Fibroblast of skin of right quadriceps (primary cell): ENCODE data around the gene GPSM3.
"Not testable (repeated sequence)": the region's sequence is repeated elsewhere in the genome, so short reads cannot be mapped to it uniquely, and the experiment has no call there.

Experiments
- DNase-seq: peaks from one replicate; pipeline ENCODE4 v3.0.0-alpha.2; 2013

Gene GPSM3

DNA sequence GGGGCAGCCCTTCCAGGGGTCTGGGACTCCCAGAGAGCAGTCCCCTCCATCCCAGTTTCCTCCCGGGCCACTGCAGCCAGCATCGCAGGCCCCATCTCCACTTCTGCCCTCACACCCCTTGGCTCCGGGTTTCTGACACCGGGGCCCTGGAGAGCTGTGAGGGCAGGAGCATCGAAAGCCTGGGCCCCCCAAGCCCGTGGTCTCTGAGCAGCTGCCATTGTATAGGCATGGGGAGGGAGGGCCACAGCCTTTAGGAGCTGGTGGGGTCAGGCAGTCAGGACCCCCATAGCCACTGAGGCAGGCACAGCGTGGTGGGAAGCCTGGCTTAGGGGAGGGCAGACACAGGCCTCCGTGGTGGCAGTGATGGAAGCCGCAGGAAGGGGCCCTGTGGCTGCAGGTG is 9.7 kb upstream of the GPSM3 start:
- no peak for DNase-seq

DNA sequence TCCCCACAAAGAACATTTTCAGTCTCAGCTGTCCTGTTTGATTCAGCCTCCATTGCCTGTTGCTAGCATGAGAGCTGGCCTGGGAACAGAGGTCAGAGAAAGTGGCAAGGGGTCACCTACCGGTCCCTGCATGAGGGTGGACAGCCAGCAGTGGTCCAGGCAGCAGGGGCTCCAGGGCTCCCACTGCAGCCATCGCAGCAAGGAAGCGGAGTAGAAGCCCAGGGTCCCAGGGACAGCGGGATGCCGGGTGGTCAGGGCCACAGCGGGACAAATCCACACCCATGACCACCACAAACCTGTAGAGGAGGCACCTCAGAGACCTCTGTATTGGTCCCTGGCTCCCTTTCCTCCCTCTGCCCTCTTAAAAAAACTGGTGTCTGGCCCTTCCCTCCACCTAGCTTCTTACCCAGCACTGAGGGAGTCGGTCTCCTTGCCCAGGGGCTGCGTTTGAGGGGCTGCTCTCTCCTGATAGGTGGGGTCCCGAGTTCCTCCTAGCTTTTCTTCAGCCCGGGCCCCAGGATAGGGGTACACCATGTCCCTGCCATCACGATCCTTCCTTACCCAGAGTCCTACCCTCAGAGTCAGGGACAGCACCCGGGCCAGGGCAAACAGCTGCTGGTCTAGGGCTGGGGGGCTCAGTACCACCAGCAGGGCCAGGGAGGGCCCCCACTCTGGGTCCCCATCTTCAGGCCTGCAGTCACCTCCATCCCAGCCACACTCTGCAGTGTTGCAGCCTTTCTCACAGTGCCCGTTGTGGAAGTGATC is 8.4 kb upstream of the GPSM3 start:
- DNase-seq, result no peak

DNA sequence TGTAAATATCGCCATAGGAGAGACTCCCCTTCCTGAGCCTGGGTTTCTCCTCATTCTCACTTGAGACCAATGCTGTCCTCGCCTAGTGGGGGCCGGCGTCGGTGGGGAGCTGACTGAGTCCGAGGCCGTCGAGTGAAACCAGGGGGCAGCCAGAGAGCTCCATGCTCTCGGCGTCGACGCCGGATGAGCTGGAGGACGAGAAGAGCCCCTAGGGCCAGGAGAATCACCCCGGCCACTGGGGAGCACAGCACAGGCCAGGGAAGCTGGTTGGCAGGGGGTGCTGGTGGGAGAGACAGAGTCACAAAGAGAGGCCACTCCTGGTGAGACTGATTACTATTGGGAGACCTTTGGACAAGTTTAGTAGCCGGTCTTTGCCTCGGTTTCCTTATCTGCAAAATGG is 6.4 kb upstream of the GPSM3 start:
- no peak for DNase-seq

DNA sequence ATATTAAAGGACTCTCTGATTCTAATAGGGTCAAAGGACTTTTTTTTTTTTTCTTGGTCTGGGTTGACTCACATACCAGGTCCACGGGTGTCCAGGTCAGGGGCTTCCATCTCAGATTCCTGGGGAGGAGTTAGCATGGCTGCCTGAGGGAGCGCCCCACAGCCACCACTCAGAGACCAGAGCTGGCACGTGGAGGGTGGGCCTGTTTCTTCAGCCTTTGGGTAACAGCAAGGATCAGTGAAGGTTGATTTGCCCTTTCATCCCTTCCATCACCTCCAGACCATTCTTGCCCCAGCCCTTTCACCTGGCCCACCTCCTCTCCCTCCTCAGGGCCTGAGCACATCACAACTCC is 5.9 kb upstream of the GPSM3 start:
- DNase-seq, result no peak

DNA sequence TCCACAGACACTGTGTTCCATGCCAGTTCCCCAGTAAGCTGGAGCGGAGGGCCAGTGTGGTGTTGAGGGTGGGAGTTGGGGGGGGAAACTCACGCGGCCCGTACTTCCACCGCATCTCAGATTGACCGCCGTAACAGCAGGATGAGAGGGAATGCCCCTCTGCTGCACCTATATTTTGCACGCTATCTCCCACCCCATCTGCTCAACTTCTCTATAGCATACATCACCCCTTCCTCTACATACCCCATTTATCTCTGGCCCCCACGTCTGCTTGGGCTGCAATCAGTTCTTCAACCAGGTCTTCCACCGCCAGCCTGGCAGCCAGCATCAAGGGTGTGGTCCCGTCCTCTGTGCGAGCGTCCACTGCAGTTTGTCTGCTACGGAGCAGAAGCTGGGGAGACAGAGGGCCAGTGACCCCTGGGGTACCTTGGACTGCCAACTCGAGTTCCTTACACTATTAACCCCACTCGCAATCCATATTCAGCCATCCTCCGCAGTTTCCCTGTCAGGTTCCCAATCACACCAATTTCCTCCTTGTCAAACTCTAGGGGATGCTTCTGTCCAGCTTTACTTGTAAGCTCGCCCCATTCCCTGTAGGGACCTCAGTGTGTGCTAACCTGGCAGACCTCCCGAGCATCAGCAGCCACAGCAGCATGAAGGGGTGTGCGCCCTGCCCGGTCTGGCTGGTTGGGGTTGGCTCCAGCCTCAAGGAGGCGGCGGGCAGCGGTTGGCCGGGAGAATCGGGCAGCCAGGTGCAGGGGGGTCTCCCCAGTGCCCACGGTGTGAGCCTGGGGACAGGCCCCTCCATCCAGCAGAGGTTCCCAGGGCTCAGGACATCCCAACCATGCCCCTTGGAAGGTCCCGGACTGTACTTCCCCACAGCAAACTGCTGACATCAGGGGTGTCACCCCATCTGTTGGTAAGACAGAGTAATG is 4.5 kb upstream of the GPSM3 start:
- DNase-seq, result no peak

DNA sequence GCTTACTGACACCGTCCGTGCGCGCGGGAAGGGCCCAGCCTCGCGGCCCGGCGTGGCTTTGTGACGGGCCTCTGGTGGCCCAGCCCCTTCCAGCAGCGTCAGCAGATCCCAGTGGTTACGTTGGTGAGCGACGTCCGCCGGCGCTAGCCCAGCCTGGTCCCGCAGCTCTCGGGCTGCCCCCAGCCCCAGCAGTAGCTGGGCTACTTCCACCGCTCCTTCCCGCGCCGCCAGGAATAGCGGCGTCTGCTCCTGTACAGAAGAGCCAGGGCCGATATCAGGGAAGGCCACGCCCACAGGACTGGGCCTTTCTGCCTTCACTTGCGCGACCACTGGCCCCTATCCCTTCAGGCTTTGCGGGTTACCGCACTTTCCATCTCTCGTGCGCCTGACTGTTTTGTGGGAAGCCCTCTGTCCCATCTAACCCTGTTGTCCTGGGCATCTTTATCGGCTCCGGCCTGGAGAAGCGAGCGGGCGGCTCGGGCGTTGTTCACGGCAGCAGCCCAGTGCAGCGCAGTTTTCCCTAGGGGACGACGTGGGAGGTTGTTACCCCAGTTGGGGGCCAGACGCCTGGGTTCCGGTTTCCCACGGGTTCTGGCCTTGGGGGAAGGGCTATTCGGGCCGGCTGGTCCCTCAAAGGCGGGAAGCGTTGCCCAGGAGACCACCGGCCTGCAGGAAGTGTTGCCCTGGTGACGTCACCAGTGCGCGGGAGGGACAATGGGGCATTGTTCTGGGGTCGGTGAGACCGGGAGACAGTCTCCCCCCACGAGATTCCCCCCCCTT is 3.6 kb upstream of the GPSM3 start:
- peak; percentile 87 for DNase-seq

DNA sequence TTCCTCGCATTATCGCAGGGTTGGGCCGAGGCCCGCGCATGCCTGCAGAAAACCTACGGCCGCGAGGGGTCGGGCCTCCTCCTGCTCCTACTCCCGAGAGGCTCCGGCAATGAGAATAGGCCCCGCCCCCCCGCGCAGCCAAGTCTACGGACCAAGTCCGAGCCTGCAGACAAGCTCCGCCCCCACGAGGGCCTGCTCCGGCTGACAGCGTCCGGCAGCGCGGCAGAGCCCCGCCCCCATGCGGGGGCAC is 3.1 kb upstream of the GPSM3 start:
- peak; percentile 100 for DNase-seq

DNA sequence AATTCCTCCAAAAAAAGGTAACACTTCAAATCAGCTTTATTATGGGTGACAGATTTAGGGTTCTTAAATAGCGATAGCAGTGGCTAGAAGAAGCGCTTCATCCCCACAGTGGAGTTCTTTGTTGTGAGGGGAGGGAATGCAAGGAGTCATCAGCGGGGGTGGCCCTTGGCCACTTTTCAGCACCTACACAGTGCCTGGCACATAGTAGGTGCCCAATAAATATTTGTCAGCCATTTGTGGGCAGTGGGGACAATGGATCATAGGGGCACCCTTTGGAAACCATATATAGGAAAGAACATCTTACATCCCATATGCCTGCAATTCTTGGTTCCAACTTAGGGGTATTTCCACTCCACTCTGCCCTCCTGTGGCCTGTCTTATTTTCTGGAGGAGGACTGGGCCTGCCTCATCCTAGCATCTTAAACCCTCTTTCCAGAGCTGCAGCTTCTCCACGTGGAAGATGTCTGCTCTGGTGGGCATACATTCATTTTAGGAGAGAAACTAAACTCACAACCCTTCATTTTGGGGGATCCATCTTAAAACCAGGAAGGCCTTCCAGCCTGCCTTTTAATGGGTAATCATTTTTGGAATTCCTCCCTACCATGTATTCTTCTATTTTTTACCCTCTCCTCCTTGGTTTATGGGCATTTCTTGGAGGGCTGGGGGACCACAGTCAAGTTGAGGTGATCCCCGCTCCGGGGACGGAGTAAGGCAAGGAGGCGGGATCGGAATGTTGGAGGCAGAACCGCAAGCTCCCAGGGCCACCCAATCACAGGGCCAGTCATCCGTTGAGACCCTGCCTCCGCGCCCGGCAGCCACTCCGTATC is 2.6 kb upstream of the GPSM3 start:
- peak; percentile 68 for DNase-seq

DNA sequence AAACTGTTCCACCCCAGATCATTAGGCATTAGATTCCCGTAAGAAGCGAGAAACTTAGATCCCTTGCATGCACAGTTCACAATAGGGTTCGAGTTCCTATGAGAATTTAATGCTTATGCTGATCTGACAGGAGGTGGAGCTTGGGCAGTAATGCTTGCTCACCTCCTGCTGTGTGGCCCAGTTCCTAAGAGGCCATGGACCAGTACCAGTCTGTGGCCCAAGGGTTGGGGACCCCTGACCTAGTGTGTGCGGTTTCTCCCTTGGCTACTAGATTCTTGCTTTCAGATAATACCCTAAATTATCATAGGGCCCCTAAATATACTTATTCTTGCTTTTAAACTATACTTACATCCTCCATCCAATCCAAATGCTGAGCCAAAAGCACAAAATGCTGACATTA is 1.9 kb upstream of the GPSM3 start:
- DNase-seq, result no peak

DNA sequence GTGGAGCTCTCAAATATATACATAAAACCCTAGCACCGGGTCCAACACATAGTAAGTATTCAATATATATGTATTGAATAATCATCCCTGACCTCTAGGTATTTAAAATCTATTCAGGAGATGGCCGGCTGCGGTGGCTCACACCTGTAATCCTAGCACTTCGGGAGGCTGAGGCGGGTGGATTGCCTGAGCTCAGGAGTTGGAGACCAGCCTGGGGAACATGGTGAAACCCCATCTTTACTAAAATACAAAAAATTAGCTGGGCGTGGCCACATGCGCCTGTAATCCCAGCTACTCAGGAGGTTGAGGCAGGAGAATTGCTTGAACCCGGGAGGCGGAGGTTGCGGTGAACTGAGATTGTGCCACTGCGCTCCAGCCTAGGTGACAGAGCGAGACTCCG is 653 bp upstream of the GPSM3 start:
- not testable (repeated sequence) for DNase-seq

DNA sequence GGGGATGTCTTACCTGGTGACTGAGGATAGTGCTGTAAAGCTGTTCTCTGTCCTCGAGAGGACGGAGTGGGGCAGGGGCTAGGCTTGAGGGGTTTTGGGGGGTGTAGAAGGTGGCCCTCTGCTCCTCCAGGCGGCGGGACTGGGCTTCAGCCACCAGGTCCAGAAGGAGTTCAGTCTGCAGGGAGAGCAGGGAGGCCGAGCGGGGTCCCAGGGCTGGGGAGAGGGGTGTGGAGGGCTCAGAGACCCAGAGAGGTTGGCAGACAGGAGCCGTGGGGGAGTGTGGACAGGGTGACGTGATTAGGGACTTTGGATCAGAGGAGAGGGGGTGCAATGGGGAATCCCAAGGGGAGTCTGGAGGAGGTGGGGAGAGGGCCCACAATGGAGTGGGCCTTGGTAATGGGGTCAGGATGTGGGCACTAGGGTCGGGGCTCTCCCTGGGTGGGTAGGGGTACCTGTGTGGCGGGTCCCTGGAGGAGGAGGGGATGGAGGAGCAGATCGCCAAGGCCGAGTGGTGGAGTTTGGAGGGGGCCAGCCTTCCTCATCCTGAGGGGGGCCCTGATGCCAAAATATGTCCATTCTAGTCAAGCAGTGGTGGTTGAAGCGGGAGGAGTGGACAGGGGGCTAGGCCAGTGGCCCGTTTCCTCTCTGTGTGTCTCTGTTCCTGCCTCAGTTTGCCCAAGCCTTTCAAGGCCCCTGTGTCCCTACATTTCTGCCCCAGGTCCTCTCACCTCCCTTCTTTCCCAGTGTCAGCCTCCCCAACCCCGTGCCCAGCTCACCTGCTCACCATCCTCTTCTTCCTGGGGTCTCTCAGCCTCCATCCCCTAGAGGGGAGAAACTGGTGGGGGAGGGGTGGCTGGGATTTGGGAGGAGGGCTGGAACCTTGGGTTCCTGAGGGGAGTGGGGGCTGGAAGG is 491 bp downstream of the GPSM3 start:
- DNase-seq, result no peak

DNA sequence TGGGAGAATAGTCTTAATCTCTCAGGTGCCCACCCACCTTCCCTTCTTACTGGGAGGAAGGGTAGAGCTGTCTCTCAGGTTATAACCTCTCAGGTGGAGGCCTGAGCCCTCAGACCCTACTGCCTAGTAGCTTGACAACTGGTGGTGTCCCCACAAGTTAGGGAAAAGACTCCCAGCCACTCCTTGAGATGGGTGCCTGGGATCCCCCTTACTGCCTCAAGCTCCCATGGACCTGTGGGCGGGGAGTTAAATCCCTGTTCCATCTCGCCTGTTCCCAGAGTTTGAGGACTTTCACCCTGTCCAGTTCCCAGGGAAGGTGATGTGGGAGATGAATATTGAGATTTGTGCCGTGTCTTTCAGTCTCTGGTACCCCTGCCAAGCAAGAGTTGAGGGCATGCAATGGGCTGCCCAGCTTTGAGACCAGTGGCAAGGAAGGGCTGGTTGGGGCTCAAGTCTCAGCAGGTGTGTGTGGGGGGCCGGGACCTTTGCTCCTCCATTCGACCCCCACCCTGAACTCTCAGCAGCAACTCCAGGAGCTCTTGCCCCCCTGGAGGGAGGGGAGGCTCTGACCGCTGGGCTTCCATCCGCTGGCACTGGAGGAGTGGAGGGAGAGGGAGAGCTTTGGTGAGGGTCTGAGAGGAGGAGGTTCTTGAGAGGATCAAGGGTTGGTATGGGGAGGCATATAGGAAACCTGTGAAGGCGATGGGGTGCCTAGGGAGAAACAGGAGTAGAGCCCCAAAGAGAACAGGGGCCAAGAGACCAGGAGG is 1.3 kb downstream of the GPSM3 start:
- DNase-seq, result no peak

DNA sequence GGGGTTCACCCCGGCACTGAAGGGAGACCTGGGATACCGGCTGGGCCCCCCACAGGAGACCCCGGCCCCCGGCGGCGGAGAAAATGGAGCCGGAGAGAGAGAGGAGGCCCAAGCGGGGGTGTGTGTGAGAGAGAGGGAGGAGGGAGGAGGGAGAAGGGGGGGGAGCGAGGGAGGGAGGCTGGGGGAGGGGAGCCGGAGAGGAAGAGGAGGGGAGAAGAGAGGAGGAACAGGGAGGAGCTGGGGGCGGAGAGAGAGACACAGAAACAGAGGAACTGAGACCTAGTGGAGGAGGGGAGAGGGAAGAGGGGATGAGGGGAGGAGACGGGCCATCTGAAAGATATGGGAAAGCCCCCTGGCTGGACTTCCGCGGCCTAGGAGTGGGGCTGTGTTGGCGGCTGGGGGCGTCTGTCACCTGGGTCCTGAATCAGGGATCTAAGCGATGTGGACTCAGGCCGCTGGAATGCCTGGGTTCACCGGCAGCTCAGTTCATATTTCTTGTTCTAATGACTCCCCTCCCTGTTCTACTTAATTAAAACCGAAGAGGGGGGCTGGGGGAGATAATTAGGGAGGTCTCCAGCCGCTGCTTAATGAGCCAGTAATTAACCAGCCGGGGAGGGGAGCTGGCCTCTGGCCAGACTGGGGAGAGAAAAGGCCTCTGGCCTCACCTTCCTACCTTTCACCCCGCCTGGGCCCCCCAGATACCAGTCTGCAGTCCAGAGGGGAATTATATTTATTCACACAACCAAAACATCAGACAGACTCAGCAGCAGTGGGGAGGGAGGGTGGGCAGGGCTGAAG is 2.2 kb downstream of the GPSM3 start, which contains the start of gene PBX2:
PBX2 (minus strand) TSS at position 149 of the 798 bp plus-strand sequence. CDS start 287 bp downstream, outside the sequence.
- DNase-seq, result peak; percentile 94

DNA sequence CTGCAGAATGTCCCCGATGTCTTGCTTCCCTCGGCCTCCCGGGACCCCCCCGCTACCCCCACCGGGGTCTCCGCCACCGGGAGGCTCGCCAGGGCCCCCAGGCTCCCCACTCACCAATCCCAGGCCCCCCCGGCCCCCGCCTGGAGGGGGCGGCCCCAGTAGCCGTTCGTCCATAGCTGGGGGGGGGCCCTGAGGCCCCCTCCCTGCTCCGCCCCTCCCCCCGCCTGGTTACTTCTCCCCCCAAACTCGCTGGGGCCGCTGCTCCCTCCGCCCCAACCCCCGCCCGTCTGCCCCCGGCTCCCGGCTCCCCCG is 2.7 kb downstream of the GPSM3 start:
- DNase-seq, result peak; percentile 15

DNA sequence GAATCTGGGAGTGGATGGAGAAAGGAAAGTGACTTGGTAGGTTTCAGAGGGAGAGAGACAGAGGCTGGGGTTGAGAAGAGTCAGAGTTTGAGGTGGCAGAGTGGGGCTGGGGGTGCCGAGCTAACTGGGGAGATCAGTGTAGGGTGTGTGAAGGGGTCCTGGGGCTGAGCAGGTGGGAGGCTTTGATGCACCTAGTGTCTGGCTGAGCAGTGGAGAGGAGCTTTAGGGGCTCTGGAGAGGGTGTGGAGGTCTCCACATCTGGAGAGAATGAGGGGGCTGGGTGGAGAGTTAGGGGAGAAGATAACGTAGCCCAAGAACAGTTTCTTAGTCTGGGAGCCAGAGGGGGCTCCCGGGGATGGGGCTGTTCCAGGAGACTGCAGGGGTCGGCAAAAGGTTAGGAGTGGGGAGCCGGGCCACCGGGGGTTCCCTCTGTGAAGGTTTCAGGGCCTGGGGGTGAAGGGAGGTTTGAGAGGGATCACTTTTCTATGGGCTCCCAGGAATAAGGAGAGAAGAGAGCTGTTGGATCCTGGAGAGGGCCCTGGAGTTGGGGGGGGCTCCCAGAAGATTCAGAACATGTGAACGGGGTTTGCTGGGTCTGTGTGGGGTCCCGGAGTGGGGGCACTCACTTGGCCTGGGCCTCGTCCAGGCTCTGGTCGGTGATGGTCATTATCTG is 3.2 kb downstream of the GPSM3 start:
- no peak for DNase-seq

DNA sequence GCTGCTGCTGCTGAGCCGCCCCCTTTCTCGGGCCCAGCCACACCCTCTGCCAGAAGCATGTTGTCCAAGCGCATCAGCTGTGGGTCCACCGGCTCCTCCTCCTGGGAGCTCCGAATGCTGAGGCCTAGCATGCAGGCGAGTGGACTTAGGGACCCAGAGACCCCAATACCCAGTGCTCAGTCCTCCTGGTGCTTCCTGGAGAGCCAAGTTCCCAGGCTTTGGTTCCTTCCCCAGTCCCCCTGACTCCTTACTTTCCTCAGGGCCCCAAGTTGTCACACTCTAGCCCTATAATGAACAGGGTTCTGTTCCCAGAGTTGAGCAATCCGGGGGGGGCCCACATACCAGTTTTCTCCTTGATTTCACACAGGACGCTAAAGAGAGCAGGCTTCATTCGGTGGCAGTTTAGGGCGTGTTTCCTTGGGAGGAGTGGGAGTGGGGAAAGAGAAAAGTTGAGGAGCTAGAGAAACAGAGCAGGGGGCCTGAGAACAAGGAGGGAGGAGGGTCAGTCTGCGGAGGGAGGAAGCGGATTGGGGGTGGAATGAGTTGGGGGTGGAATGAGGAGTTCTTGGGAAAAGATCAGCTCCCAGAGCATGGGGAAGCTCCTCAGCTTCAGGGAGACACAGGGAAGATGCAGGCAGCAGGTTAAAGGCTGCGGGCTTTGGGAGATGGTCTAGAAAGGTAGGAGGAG is 3.9 kb downstream of the GPSM3 start:
- peak; percentile 37 for DNase-seq

DNA sequence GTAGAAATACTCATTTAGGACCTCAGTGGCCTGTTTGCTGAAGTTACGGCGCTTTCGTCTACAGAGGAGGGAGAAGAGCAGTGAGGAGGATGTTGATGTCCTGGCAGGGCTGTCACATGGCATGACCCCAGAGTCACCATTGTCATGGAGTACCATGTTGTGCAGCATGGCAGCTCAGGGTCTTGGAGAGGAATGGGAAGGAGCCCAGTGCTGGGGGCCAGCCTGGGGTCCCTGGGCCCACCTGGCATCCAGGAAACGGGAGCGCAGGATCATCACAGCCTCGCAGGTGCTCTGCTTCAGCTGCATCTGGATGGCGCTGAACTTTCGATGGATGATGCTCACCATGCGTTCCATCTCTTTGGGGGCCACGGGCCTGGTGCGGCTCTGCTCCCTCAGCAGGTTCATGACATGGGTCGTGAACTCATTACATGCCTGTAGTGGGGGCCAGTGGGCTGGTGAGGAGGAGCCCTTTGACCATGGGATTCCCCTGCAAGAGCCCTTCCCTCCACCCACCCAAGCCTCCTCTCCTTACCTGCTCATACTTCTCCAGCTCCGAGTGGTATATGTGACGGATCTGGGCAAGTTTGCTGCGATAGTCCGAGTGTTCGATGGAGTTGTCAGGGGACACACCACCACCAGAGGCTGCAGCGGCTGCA is 4.6 kb downstream of the GPSM3 start:
- DNase-seq, result not testable (repeated sequence)

DNA sequence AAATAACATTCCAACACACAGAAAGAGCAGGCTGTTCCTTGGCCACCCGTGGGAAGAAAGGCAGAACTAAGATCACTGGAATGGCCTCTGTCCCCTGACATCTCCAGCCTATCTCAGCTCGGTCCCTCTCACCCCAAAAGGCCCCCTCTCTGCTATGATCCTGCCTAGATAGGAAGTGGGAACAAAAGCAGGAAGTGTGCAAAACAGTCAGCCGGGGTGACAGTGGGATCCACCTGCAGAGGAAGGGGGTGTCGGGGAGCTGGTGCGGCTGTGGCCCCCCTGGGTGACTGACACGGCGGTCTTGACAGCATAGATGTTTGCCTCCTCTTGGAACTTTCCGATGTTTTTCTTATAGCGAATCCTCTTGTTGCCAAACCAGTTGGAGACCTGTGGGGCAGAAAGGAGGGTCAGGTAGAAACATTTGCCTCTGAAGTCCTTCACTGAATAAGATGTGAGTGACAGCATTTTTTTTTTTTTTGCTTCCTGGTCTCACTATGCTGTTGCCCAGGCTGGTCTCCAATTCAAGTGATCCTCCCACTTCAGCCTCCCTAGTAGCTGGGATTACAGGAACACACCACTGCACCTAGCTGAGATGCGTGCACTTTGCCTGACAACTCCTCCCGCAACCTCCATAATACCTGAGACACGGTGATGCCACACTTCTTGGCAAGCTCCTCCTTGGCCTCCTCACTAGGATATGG is 5.3 kb downstream of the GPSM3 start:
- no peak for DNase-seq
